ENCODE results near the gene GPR37L1.

GPR37L1 gene

DNA sequence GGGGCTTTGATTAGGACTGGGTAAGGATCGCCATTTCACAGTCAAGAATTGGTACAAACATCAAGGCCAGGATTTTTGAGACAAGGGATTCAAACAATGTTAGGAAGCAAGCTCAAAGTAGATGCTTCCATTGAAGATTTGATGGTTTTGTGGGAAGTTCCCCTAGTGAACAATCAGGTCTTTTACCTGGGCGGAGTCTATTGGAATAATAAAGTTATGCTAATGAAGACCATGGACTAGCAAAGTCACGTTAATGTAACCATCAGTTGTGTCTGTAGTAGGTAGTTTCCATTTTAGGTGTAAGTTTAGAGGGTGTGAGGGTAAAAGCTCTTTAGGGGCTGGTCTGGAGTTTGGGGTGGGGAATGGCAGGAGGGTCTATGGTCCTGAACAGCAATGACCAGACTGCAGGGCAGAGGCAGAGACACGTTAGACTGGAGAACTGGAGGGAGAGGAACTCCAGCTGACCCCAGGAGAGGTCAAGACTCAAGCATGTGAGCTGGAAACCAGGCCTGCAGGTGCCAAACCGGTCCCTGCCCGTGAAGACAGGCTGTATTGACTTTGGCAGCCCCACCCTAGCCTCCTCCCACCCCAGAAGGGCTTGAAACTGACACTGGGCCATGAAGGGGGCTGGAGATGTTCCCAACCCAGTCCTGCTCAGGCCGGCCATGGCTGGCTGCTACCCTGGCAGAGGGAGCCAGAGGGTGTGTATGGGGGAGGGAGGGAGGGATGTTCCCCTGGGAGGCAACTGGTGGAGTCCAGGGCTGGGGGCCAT is 36.0 kb upstream of the GPR37L1 start:
- no peaks in the 10 kb centered on the region for H3K4me1 ChIP-seq (ENCODE audit: insufficient read depth, low read length, poor library complexity, severe bottlenecking)
- no peaks in the 10 kb centered on the region for H3K9me2 ChIP-seq (replicated peaks; ENCODE audit: low read depth, low read length)
- H2AFZ ChIP-seq (ENCODE audit: low read length), result no peak overlapping the region
- H3F3A ChIP-seq (ENCODE audit: low read depth), result no peaks in the 10 kb centered on the region
- no peaks in the 10 kb centered on the region for H3K9me3 ChIP-seq (ENCODE audit: insufficient read depth, low read depth, low read length)
- H3K79me2 ChIP-seq (ENCODE audit: insufficient read depth, low read length), result no peaks in the 10 kb centered on the region
- no peak overlapping the region for H3K9ac ChIP-seq (ENCODE audit: low read depth, low read length, poor library complexity, severe bottlenecking)
- H3K4me3 ChIP-seq (ENCODE audit: low read length, poor library complexity, severe bottlenecking), result no peak overlapping the region
- H3K36me3 ChIP-seq (ENCODE audit: insufficient read depth, low read length), result no peaks in the 10 kb centered on the region
- no peaks in the 10 kb centered on the region for H4K20me1 ChIP-seq (ENCODE audit: insufficient read depth, low read length, poor library complexity, severe bottlenecking)
- H3K4me2 ChIP-seq (ENCODE audit: low read depth, low read length, poor library complexity, severe bottlenecking), result no peak overlapping the region
- TF ChIP-seq, protein P1, sequence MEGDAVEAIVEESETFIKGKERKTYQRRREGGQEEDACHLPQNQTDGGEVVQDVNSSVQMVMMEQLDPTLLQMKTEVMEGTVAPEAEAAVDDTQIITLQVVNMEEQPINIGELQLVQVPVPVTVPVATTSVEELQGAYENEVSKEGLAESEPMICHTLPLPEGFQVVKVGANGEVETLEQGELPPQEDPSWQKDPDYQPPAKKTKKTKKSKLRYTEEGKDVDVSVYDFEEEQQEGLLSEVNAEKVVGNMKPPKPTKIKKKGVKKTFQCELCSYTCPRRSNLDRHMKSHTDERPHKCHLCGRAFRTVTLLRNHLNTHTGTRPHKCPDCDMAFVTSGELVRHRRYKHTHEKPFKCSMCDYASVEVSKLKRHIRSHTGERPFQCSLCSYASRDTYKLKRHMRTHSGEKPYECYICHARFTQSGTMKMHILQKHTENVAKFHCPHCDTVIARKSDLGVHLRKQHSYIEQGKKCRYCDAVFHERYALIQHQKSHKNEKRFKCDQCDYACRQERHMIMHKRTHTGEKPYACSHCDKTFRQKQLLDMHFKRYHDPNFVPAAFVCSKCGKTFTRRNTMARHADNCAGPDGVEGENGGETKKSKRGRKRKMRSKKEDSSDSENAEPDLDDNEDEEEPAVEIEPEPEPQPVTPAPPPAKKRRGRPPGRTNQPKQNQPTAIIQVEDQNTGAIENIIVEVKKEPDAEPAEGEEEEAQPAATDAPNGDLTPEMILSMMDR (conservative IDR thresholded peaks at IDR 0.05; ENCODE audit: low read length), result no peak
- TF ChIP-seq EZH2phosphoT487 (IDR thresholded peaks at IDR 0.05; ENCODE audit: borderline replicate concordance), result no peak
- no peaks in the 10 kb centered on the region for H3K27me3 ChIP-seq (ENCODE audit: insufficient read depth, low read length, poor library complexity, severe bottlenecking)

DNA sequence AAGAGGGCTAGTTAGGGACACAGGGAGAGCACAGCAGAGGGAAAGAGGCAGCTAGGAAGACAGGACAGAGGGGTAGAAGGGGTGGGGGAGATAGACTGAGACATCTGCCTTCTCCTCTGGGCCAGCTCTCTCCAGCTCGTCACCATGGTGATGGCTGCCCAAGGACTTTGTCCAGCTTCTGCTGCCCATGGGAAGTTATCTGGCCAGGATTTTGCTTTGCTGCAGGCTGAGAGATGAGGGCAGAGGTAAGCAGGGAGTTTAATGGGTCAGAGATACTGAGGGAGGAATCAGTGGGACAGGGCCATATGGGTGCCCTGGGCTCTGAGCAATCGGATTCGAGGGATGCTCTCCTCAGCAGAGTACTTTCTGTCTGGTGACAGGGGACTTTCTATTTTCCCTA is 34.5 kb upstream of the GPR37L1 start:
- Histone ChIP-seq H2AFZ (ENCODE audit: low read length) (no peak overlapping the region), H3K9me2 (replicated peaks; ENCODE audit: low read depth, low read length) (no peaks in the 10 kb centered on the region), H3K4me1 (ENCODE audit: insufficient read depth, low read length, poor library complexity, severe bottlenecking) (no peaks in the 10 kb centered on the region), H3K4me2 (ENCODE audit: low read depth, low read length, poor library complexity, severe bottlenecking) (no peak overlapping the region), H4K20me1 (ENCODE audit: insufficient read depth, low read length, poor library complexity, severe bottlenecking) (no peaks in the 10 kb centered on the region), H3K9me3 (ENCODE audit: insufficient read depth, low read depth, low read length) (no peaks in the 10 kb centered on the region), H3F3A (ENCODE audit: low read depth) (no peaks in the 10 kb centered on the region), H3K4me3 (ENCODE audit: low read length, poor library complexity, severe bottlenecking) (no peak overlapping the region), H3K79me2 (ENCODE audit: insufficient read depth, low read length) (no peaks in the 10 kb centered on the region), H3K27me3 (ENCODE audit: insufficient read depth, low read length, poor library complexity, severe bottlenecking) (no peaks in the 10 kb centered on the region), H3K36me3 (ENCODE audit: insufficient read depth, low read length) (no peaks in the 10 kb centered on the region), H3K9ac (ENCODE audit: low read depth, low read length, poor library complexity, severe bottlenecking) (no peak overlapping the region)
- TF ChIP-seq EZH2phosphoT487 (IDR thresholded peaks at IDR 0.05; ENCODE audit: borderline replicate concordance), result no peak
- TF ChIP-seq, protein P1 (conservative IDR thresholded peaks at IDR 0.05; ENCODE audit: low read length), result no peak

GRCh38 chr1:202090994-202091393 is 31.7 kb upstream of the GPR37L1 start:
- no peaks in the 10 kb centered on the region for H3K4me1 ChIP-seq (ENCODE audit: insufficient read depth, low read length, poor library complexity, severe bottlenecking)
- no peak overlapping the region for H2AFZ ChIP-seq (ENCODE audit: low read length)
- no peaks in the 10 kb centered on the region for H3K27me3 ChIP-seq (ENCODE audit: insufficient read depth, low read length, poor library complexity, severe bottlenecking)
- H3K9me3 ChIP-seq (ENCODE audit: insufficient read depth, low read depth, low read length), result no peaks in the 10 kb centered on the region
- H3K9me2 ChIP-seq (replicated peaks; ENCODE audit: low read depth, low read length), result no peaks in the 10 kb centered on the region
- H3K4me3 ChIP-seq (ENCODE audit: low read length, poor library complexity, severe bottlenecking), result no peak overlapping the region
- no peaks in the 10 kb centered on the region for H4K20me1 ChIP-seq (ENCODE audit: insufficient read depth, low read length, poor library complexity, severe bottlenecking)
- no peaks in the 10 kb centered on the region for H3K36me3 ChIP-seq (ENCODE audit: insufficient read depth, low read length)
- no peaks in the 10 kb centered on the region for H3K79me2 ChIP-seq (ENCODE audit: insufficient read depth, low read length)
- H3F3A ChIP-seq (ENCODE audit: low read depth), result no peaks in the 10 kb centered on the region
- no peak overlapping the region for H3K4me2 ChIP-seq (ENCODE audit: low read depth, low read length, poor library complexity, severe bottlenecking)
- no peak overlapping the region for H3K9ac ChIP-seq (ENCODE audit: low read depth, low read length, poor library complexity, severe bottlenecking)
- TF ChIP-seq, protein P1 (conservative IDR thresholded peaks at IDR 0.05; ENCODE audit: low read length), result no peak
- no peak for TF ChIP-seq EZH2phosphoT487 (IDR thresholded peaks at IDR 0.05; ENCODE audit: borderline replicate concordance)
